Astrocyte (in vitro differentiated cells and primary cell): ENCODE results near the gene METTL25.

Source experiments
- CTCF ChIP-seq: IDR thresholded peaks from 2 replicates; pipeline ENCODE4 v1.5.1; 2011; ENCODE audit warnings: low read depth, mild to moderate bottlenecking, inconsistent platforms, low read length, moderate library complexity; ENCODE audit not compliant: insufficient read depth
- EZH2 ChIP-seq: IDR thresholded peaks from 2 replicates; pipeline ENCODE4 v1.6.1; 2012; ENCODE audit warnings: mild to moderate bottlenecking, low read length, inconsistent platforms; ENCODE audit not compliant: insufficient read depth

- no peak for TF ChIP-seq CTCF
- TF ChIP-seq EZH2: no peak
Measured at GRCh38 chr12:82474798-82475184, 116.5 kb downstream of the METTL25 start.
